HG03558 (cell line): ENCODE results near the gene AGPS.
"Not testable (repeated sequence)": the region's sequence is repeated elsewhere in the genome, so short reads cannot be mapped to it uniquely, and the experiment has no call there.

Experiments
- ATAC-seq: cut with Tn5 transposase; IDR thresholded peaks from one replicate; pipeline ENCODE4 v1.9.1; 2021; ENCODE audit warnings: moderate number of reproducible peaks; ENCODE audit not compliant: unreplicated experiment; ENCODE audit errors: extremely low read depth

Gene AGPS

GRCh38 chr2:177410629-177411028 is 18.1 kb downstream of the AGPS start:
- not testable (repeated sequence) for ATAC-seq

GRCh38 chr2:177413703-177414102 is 21.1 kb downstream of the AGPS start:
- no peak for ATAC-seq

GRCh38 chr2:177419274-177419673 is 26.7 kb downstream of the AGPS start:
- no peak for ATAC-seq

- no peak for ATAC-seq
Observed at GRCh38 chr2:177422271-177422670, 29.7 kb downstream of the AGPS start.

- not testable (repeated sequence) for ATAC-seq
Observed at GRCh38 chr2:177424120-177424519, 31.5 kb downstream of the AGPS start.

GRCh38 chr2:177424620-177425019 is 32.0 kb downstream of the AGPS start:
- ATAC-seq = not testable (repeated sequence)

GRCh38 chr2:177427316-177427715 is 34.7 kb downstream of the AGPS start:
- no peak for ATAC-seq

- ATAC-seq = not testable (repeated sequence)
Observed at GRCh38 chr2:177427936-177428335, 35.4 kb downstream of the AGPS start.

GRCh38 chr2:177429688-177430325 is 37.2 kb downstream of the AGPS start:
- ATAC-seq = no peak

- no peak for ATAC-seq
Observed at GRCh38 chr2:177430411-177430810, 37.8 kb downstream of the AGPS start.

- ATAC-seq = not testable (repeated sequence)
Observed at GRCh38 chr2:177431111-177431725, 38.6 kb downstream of the AGPS start.

- no peak for ATAC-seq
Observed at GRCh38 chr2:177432703-177433102, 40.1 kb downstream of the AGPS start.

- ATAC-seq = no peak
Observed at GRCh38 chr2:177433402-177433801, 40.8 kb downstream of the AGPS start.

- ATAC-seq = no peak
Observed at GRCh38 chr2:177434475-177434874, 41.9 kb downstream of the AGPS start.

- no peak for ATAC-seq
Observed at GRCh38 chr2:177445200-177445599, 52.6 kb downstream of the AGPS start.

GRCh38 chr2:177448031-177448430 is 55.5 kb downstream of the AGPS start:
- no peak for ATAC-seq

GRCh38 chr2:177449159-177449558 is 56.6 kb downstream of the AGPS start:
- no peak for ATAC-seq

- ATAC-seq = no peak
Observed at GRCh38 chr2:177455187-177455586, 62.6 kb downstream of the AGPS start.

GRCh38 chr2:177459756-177460155 is 67.2 kb downstream of the AGPS start:
- not testable (repeated sequence) for ATAC-seq

- no peak for ATAC-seq
Observed at GRCh38 chr2:177460973-177461585, 68.5 kb downstream of the AGPS start.

- no peak for ATAC-seq
Observed at GRCh38 chr2:177464549-177464948, 72.0 kb downstream of the AGPS start.
